ENCODE measurements around the gene LYSMD2.

DNA sequence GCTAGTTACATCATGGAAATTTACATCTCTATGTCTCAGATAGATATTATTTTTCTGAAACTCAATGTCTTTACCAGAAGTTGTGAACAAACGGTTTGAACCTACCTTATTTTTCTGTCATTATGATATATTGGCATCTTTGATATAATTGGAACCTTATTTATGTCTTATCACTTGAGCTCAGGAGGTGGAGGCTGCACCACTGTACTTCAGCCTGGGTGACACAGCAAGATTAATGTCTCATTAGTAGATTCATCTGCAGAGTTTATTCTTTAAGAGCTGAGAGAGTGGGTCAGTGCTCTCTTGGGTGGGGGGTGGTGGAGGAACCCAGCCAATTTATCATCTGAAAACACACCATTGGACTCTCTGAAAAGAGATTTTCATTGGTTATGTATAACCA lies 34.7 kb downstream of the LYSMD2 start:
- TF ChIP-seq POLR2A (IDR thresholded peaks at IDR 0.05) = no peak
- TF ChIP-seq, protein P1, sequence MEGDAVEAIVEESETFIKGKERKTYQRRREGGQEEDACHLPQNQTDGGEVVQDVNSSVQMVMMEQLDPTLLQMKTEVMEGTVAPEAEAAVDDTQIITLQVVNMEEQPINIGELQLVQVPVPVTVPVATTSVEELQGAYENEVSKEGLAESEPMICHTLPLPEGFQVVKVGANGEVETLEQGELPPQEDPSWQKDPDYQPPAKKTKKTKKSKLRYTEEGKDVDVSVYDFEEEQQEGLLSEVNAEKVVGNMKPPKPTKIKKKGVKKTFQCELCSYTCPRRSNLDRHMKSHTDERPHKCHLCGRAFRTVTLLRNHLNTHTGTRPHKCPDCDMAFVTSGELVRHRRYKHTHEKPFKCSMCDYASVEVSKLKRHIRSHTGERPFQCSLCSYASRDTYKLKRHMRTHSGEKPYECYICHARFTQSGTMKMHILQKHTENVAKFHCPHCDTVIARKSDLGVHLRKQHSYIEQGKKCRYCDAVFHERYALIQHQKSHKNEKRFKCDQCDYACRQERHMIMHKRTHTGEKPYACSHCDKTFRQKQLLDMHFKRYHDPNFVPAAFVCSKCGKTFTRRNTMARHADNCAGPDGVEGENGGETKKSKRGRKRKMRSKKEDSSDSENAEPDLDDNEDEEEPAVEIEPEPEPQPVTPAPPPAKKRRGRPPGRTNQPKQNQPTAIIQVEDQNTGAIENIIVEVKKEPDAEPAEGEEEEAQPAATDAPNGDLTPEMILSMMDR (IDR thresholded peaks at IDR 0.05) = no peak

Measured in Peyer's patch (tissue), 4 donors.